GM12878 (cell line): ENCODE results near the gene NTSR1. TPM values are rescaled to one million over a fixed set of nuclear protein-coding genes. Genes with fewer than 3 reads are reported as not detected.

ENCODE experiments used
- ATAC-seq: fragments of 200-7000 bp; cut with Tn5 transposase; 3 replicates; pipeline ENCODE4 v1.9.1; 2020; ENCODE audit warnings: mild to moderate bottlenecking, moderate library complexity
- BruUV-seq: library from RNA; stranded (reverse); fragments of 400-500 nt; replicated peaks from 2 replicates; lab custom pipeline; 2021; lab: Mats Ljungman, UMichigan
- CTCF ChIA-PET: fragments of 300-600 bp; sonication (Branson Sonifier 250); formaldehyde crosslinking; extraction: SDS; loops from one replicate; lab custom pipeline; 2021; ENCODE audit warnings: inconsistent platforms; lab: Yijun Ruan, JAX
- POLR2A ChIA-PET: fragments of 350-600 bp; formaldehyde crosslinking; extraction: SDS; loops from one replicate; lab custom pipeline; 2021; ENCODE audit warnings: inconsistent platforms; lab: Charles Lee
- RAD21 ChIA-PET: fragments of 300-600 bp; sonication (Branson Sonifier 250); formaldehyde crosslinking; loops from one replicate; lab custom pipeline; 2023; ENCODE audit warnings: antibody characterized with exemption; ENCODE audit not compliant: unreplicated experiment; lab: Charles Lee
- SMC1A ChIA-PET: fragments of 300-600 bp; sonication (Branson Sonifier 250); formaldehyde crosslinking; loops from one replicate; lab custom pipeline; 2023; ENCODE audit not compliant: unreplicated experiment, uncharacterized antibody; lab: Charles Lee
- DNase-seq: peaks from one replicate; pipeline ENCODE4 v3.0.0-alpha.2; 2011; ENCODE audit warnings: low read depth, low spot score
- FAIRE-seq: peaks from 3 replicates; lab custom pipeline; 2011; peaks lifted over from hg19 to GRCh38; lab: Jason Lieb, UNC
- H2AFZ ChIP-seq: 2 replicates; pipeline ENCODE4 v1.6.0; 2011; ENCODE audit warnings: low read depth, low read length, control low read depth; ENCODE audit not compliant: control insufficient read depth
- H3K27ac ChIP-seq: 2 replicates; pipeline ENCODE4 v1.5.1; 2011; ENCODE audit warnings: control low read depth; ENCODE audit not compliant: control insufficient read depth, insufficient read depth
- H3K27me3 ChIP-seq, 2 experiments: replicated peaks in 1 of 2; 2 replicates each; pipeline versions ENCODE4 v1.6.0 to v1.6.1; 2011; ENCODE audit warnings: low read length in 1 of 2; ENCODE audit not compliant: control insufficient read depth in 2 of 2, insufficient read depth in 2 of 2
- H3K36me3 ChIP-seq, 2 experiments: 2 replicates each; pipeline ENCODE4 v1.5.1; 2011; ENCODE audit warnings: low read length in 1 of 2; ENCODE audit not compliant: control insufficient read depth in 2 of 2, insufficient read depth in 2 of 2
- H3K4me1 ChIP-seq: 2 replicates; pipeline ENCODE4 v1.6.1; 2011; ENCODE audit warnings: mild to moderate bottlenecking, low read length, moderate library complexity, mixed read lengths; ENCODE audit not compliant: control insufficient read depth, insufficient read depth
- H3K4me2 ChIP-seq: 2 replicates; pipeline ENCODE4 v1.6.0; 2011; ENCODE audit warnings: control low read depth; ENCODE audit not compliant: control insufficient read depth, insufficient read depth
- H3K4me3 ChIP-seq: fragments of 200-600 bp; sonication (generic); 2 replicates; pipeline ENCODE4 v1.5.1; 2016
- H3K79me2 ChIP-seq: 2 replicates; pipeline ENCODE4 v1.6.0; 2011; ENCODE audit warnings: low read length; ENCODE audit not compliant: control insufficient read depth, insufficient read depth
- H3K9ac ChIP-seq: 2 replicates; pipeline ENCODE4 v1.8.0; 2011; ENCODE audit warnings: low read length, control low read depth, mixed read lengths; ENCODE audit not compliant: control insufficient read depth, insufficient read depth
- H3K9me3 ChIP-seq: replicated peaks from 3 replicates; pipeline ENCODE4 v1.5.1; 2011; ENCODE audit warnings: mild to moderate bottlenecking, low read length; ENCODE audit not compliant: control insufficient read depth, insufficient read depth
- H4K20me1 ChIP-seq: 2 replicates; pipeline ENCODE4 v1.6.0; 2011; ENCODE audit not compliant: control insufficient read depth, insufficient read depth
- CREM ChIP-seq: IDR thresholded peaks from 2 replicates; pipeline ENCODE4 v1.6.1; 2014; ENCODE audit warnings: antibody characterized with exemption, low read depth
- SKIL ChIP-seq: fragments of 450-650 bp; IDR thresholded peaks from 2 replicates; pipeline ENCODE4 v1.6.1; 2017; ENCODE audit warnings: mild to moderate bottlenecking, low read depth, inconsistent platforms; ENCODE audit not compliant: poor library complexity, severe bottlenecking
- SREBF1 ChIP-seq: IDR thresholded peaks from 2 replicates; pipeline ENCODE4 v1.6.1; 2012; ENCODE audit warnings: mild to moderate bottlenecking, low read length
- TCF12 ChIP-seq: IDR thresholded peaks from 2 replicates; pipeline ENCODE4 v1.6.1; 2011; ENCODE audit warnings: low read depth, mild to moderate bottlenecking, low read length
- WGBS: methylation state at CpG from one replicate; pipeline ENCODE4 v1.1.6; 2016; ENCODE audit warnings: low lambda C conversion rate; ENCODE audit not compliant: insufficient replicate concordance, insufficient coverage; ENCODE audit errors: missing lambda C conversion rate; 5-methylcytosine and 5-hydroxymethylcytosine counted together
- in situ Hi-C: fragments of 300-500 bp; cut with MboI; formaldehyde crosslinking; loops from 9 replicates; pipeline ENCODE4 v1.14.3; 2018; ENCODE audit warnings: mixed read lengths
- intact Hi-C: fragments of 100-400 bp; cut with micrococcal nuclease; formaldehyde crosslinking; loops from one replicate; pipeline ENCODE4 v1.14.2; 2022; ENCODE audit not compliant: unreplicated experiment
- polyA plus RNA-seq, 11 experiments: library from polyadenylated mRNA; depleted of rRNA in 4 of 11; unstranded in 6 of 11; stranded (reverse) in 5 of 11; fragments of >200 nt; fragmentation: Nextera tagmentation in 4 of 11; fragmentation: Illumina TruSeq in 1 of 11; extraction: Ambion mirVana in 4 of 11; extraction: Trizol in 1 of 11; gene quantifications; 1 replicate in 1 of 11; 2 replicates in 10 of 11; pipeline versions ENCODE4 v1.2.1 to v1.2.3, GENCODE V29; 2011 to 2016; ENCODE audit warnings: inconsistent platforms in 2 of 11, missing spikeins in 2 of 11, low read depth in 1 of 11
- total RNA-seq, 4 experiments: library from RNA; depleted of rRNA in 3 of 4; stranded (reverse); fragments of >200 nt in 3 of 4; fragmentation: Illumina TruSeq in 1 of 4; extraction: Trizol in 1 of 4; gene quantifications; 2 replicates each; pipeline versions ENCODE4 v1.2.1 to v1.2.3, GENCODE V29; 2013 to 2021

The NTSR1 gene
- total and polyA plus RNA-seq, 10 of the 15 experiments (the other 5 are each of a cell fraction or from before 2014, with no cell fraction given): not detected

DNA sequence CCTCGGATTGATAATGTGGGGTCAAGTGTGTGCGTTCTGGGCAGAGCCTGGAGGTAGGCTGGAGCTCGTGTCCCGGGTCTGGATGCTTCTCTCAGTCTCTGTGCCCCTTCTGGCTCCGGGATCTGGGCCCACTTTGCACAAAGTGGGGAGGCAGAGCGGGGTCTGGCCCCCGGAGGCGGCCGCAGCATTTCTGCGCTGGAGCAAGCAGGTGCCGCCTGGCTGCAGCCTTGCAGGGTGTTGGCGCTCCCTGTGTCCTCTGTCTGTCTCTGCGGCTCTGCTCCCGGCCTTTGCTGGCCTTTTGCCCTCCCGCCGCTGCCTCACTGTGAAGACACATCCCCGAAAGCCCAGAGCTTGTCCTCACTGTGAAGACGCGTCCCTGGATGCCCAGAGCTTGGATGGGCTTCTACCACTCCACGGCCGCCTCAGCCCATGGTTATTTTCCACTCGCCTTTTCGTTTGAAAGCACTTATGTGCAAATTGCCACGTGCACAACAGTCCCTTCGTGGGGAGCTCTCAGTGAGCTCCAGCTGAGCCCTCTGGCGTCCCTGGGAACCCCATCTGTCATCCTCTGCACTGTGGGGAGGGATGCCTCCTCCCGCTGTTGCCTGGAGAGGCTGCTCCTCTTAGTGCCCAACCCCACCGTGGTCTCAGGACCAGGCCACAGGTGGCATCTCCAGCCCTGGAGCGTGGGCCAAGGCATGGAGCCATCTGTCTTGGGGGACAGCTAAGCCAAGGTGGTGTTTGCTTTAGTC is 49.0 kb upstream of the NTSR1 start (continued):
- TF ChIP-seq SKIL: no peak

DNA sequence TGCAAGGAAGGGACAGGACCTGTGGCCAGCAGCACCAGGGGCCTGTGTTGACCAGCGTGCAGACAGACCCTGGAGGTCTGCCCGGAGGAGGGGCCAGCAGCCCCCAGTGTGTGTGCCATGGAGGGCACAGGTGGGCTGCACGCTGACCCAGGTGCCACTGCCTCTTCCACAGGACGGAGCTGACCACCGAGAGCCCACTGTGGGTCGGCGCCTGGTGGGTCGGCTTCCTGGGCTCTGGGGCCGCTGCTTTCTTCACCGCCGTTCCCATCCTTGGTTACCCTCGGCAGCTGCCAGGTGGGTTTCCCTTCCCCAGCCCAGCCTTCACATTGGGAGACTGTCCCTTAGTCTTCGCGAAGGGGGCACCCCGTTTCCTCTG is 48.4 kb upstream of the NTSR1 start:
- ChIA-PET SMC1A (no interaction called here), RAD21 (no interaction called here), CTCF (no interaction called here), POLR2A (no interaction called here)
- WGBS: 98% methylated on average over 15 of the region's 15 CpGs
- H3K4me1 ChIP-seq: peaks cover 13% of the 10 kb centered on the region
- no peak overlapping the region for H3K4me3 ChIP-seq
- DNase-seq (no peak), FAIRE-seq (no peak), ATAC-seq (no peak)
- no peaks in the 10 kb centered on the region for H4K20me1 ChIP-seq
- H3K9ac ChIP-seq: no peak overlapping the region
- no peaks in the 10 kb centered on the region for H3K9me3 ChIP-seq
- intact Hi-C loops (no loop called here), in situ Hi-C loops (no loop called here)
- no peak overlapping the region for H2AFZ ChIP-seq
- H3K79me2 ChIP-seq: peaks cover 3% of the 10 kb centered on the region; the same call in 1 of the 2 replicates
- peaks cover 3 to 26% of the 10 kb centered on the region in 2 experiments; a peak in 3 of 4 replicates for H3K36me3 ChIP-seq
- no TSS peak for BruUV-seq
- no peak overlapping the region for H3K4me2 ChIP-seq
- no peak overlapping the region for H3K27ac ChIP-seq
- TF ChIP-seq CREM: no peak
- no peak for TF ChIP-seq TCF12
- no peak for TF ChIP-seq SREBF1
- H3K27me3 ChIP-seq: no peaks in the 10 kb centered on the region
